Left ventricle myocardium inferior (tissue), 1 donor: ENCODE data around the gene CFAP58. TPM values are rescaled to one million over a fixed set of nuclear protein-coding genes. Genes with fewer than 3 reads are reported as not detected.

ENCODE experiments used
- DNase-seq: peaks from one replicate; pipeline ENCODE4 v3.0.0-alpha.2; 2020
- H3K27ac ChIP-seq: fragments of 200-600 bp; replicated peaks from 2 replicates; pipeline ENCODE4 v1.8.0; 2021
- H3K27me3 ChIP-seq: fragments of 200-600 bp; 2 replicates; pipeline ENCODE4 v1.8.0; 2021; ENCODE audit warnings: low read depth
- H3K36me3 ChIP-seq: fragments of 200-600 bp; 2 replicates; pipeline ENCODE4 v1.8.0; 2021
- H3K4me1 ChIP-seq: fragments of 200-600 bp; 2 replicates; pipeline ENCODE4 v1.8.0; 2021
- H3K4me3 ChIP-seq: fragments of 200-600 bp; 2 replicates; pipeline ENCODE4 v1.8.0; 2021; ENCODE audit warnings: mild to moderate bottlenecking, moderate library complexity
- H3K9me3 ChIP-seq: fragments of 200-600 bp; replicated peaks from 2 replicates; pipeline ENCODE4 v1.8.0; 2021
- intact Hi-C: fragments of 100-400 bp; cut with micrococcal nuclease; formaldehyde crosslinking; loops from one replicate; pipeline ENCODE4 v1.11.0; 2022
- total RNA-seq: library from RNA; stranded (reverse); fragmentation: NEBNext Ultra II Directional; extraction: Animal tissue kit (Norgen Biotek cat#: 25700); gene quantifications from one replicate; pipeline ENCODE4 v1.2.1, GENCODE V29; 2021
- TF ChIP-seq, protein P1 (sequence below): fragments of 200-600 bp; IDR thresholded peaks from 2 replicates; pipeline ENCODE4 v1.8.0; 2021; ENCODE audit warnings: antibody characterized with exemption, mild to moderate bottlenecking, borderline replicate concordance
- donor health status: DM: no; HTN: yes; CAD: no; lungs with severe emphysema.

CFAP58 gene
- total RNA-seq, 1 donor from 2014 or later = 3.5 TPM

GRCh38 chr10:104337985-104338735 is 15.5 kb upstream of the CFAP58 start, which contains the start of gene ITPRIP:
Gene ITPRIP (minus strand): TSS chr10:104338465. CDS start chr10:104316051, 22,414 bp downstream.
- Histone ChIP-seq H3K4me3 (peak within 1 kb of the TSS; percentile 97), H3K9me3 (no peaks in the 10 kb centered on the region), H3K4me1 (peaks cover 86% of the 10 kb centered on the region), H3K27ac (peak within 1 kb of the TSS; percentile 99), H3K36me3 (no peaks in the 10 kb centered on the region), H3K27me3 (no peaks in the 10 kb centered on the region)
- intact Hi-C loops = loop anchor here (5.0 kb wide), 1 partner anchor 36 kb away; no protein-coding TSS in a partner anchor
- peak; percentile 74 for DNase-seq
- TF ChIP-seq, protein P1, sequence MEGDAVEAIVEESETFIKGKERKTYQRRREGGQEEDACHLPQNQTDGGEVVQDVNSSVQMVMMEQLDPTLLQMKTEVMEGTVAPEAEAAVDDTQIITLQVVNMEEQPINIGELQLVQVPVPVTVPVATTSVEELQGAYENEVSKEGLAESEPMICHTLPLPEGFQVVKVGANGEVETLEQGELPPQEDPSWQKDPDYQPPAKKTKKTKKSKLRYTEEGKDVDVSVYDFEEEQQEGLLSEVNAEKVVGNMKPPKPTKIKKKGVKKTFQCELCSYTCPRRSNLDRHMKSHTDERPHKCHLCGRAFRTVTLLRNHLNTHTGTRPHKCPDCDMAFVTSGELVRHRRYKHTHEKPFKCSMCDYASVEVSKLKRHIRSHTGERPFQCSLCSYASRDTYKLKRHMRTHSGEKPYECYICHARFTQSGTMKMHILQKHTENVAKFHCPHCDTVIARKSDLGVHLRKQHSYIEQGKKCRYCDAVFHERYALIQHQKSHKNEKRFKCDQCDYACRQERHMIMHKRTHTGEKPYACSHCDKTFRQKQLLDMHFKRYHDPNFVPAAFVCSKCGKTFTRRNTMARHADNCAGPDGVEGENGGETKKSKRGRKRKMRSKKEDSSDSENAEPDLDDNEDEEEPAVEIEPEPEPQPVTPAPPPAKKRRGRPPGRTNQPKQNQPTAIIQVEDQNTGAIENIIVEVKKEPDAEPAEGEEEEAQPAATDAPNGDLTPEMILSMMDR = peak; percentile 43

GRCh38 chr10:104339469-104340110 is 14.0 kb upstream of the CFAP58 start:
- H3K4me3 ChIP-seq = peak overlapping the region; percentile 97
- peak overlapping the region; percentile 99 for H3K27ac ChIP-seq
- H3K27me3 ChIP-seq = no peaks in the 10 kb centered on the region
- DNase-seq = no peak
- intact Hi-C loops = loop anchor here (5.0 kb wide), 1 partner anchor 37 kb away; no protein-coding TSS in a partner anchor
- no peaks in the 10 kb centered on the region for H3K9me3 ChIP-seq
- H3K36me3 ChIP-seq = no peaks in the 10 kb centered on the region
- TF ChIP-seq, protein P1 = no peak
- peaks cover 86% of the 10 kb centered on the region for H3K4me1 ChIP-seq

- intact Hi-C loops = no loop called here
- Histone ChIP-seq H3K27me3 (no peaks in the 10 kb centered on the region), H3K4me3 (peak overlapping the region; percentile 97), H3K9me3 (no peaks in the 10 kb centered on the region), H3K4me1 (peaks cover 83% of the 10 kb centered on the region), H3K27ac (peak overlapping the region; percentile 99), H3K36me3 (no peaks in the 10 kb centered on the region)
- DNase-seq = no peak
- TF ChIP-seq, protein P1 = no peak
Measured at GRCh38 chr10:104340111-104340526, 13.5 kb upstream of the CFAP58 start.

DNA sequence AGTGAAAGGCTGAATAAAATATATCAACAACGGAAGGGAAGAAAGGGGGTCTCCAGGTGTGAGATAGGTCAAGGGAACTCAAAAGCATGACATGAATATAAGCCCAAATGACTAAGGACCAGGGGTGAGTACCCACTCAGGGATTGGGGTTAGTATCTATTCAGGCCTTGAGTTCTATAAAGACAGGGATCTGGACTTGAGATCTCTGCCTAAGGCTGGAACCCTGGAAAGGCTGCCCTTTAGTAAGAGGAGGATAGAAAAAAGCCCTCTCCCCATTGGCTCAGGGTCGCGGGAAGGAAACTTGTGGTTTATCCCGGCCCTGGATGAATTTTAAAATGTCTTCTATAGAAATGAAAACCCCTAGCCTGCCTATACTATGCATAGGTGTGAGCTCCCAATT is 13.0 kb upstream of the CFAP58 start:
- Histone ChIP-seq H3K27me3 (no peaks in the 10 kb centered on the region), H3K36me3 (no peaks in the 10 kb centered on the region), H3K27ac (peak overlapping the region; percentile 99), H3K4me3 (peak overlapping the region; percentile 97), H3K4me1 (peaks cover 78% of the 10 kb centered on the region), H3K9me3 (no peaks in the 10 kb centered on the region)
- DNase-seq = no peak
- intact Hi-C loops = no loop called here
- TF ChIP-seq, protein P1 = no peak

DNA sequence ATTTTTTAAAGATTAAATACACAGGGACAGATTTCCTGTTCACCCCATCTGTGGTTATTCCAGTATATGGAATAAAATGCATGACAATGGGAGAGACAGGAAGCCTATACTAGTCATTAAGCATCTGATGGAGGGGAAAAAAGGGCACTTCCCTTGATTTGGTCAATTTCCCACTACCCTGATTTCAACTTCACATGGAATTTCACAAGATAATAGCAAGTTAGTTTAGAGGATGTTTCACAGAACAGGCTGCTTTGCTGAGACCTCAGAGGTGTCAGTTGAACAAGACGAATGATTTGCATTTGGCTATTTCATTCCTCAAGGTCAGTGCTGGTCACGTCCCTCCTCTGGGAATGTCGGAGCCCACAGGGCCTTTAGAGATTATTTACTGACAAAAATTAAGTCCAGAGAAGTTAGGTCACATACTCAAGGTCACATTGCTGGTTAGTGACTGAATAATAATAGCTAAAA is 10.7 kb upstream of the CFAP58 start:
- H3K36me3 ChIP-seq = no peaks in the 10 kb centered on the region
- no peaks in the 10 kb centered on the region for H3K9me3 ChIP-seq
- peaks cover 56% of the 10 kb centered on the region for H3K4me1 ChIP-seq
- TF ChIP-seq, protein P1 = no peak
- intact Hi-C loops = no loop called here
- H3K27me3 ChIP-seq = no peaks in the 10 kb centered on the region
- peak overlapping the region; percentile 73 for H3K27ac ChIP-seq
- no peak for DNase-seq
- no peak overlapping the region for H3K4me3 ChIP-seq
